Fibroblast of pulmonary artery (primary cell): ENCODE results near the gene EIF4E1B.

Experiments used
- DNase-seq: peaks from one replicate; pipeline ENCODE4 v3.0.0-alpha.2; 2010; ENCODE audit warnings: low read depth
- H3K4me3 ChIP-seq: replicated peaks from 2 replicates; pipeline ENCODE4 v1.5.1; 2011; ENCODE audit warnings: low read depth, mild to moderate bottlenecking, control low read depth, low read length, moderate library complexity
- CTCF ChIP-seq: IDR thresholded peaks from 2 replicates; pipeline ENCODE4 v1.5.1; 2011; ENCODE audit warnings: mild to moderate bottlenecking, control low read depth, low read length, inconsistent platforms; ENCODE audit errors: missing control alignments

The EIF4E1B gene

GRCh38 chr5:176671399-176671798, 40.9 kb downstream of the EIF4E1B start:
- DNase-seq, result no peak
- H3K4me3 ChIP-seq, result no peak overlapping the region
- no peak for TF ChIP-seq CTCF

- DNase-seq, result no peak
- no peak for TF ChIP-seq CTCF
- H3K4me3 ChIP-seq, result no peak overlapping the region
Measured at GRCh38 chr5:176671890-176672747, 41.6 kb downstream of the EIF4E1B start.

- no peak for TF ChIP-seq CTCF
- no peak overlapping the region for H3K4me3 ChIP-seq
- no peak for DNase-seq
Measured at GRCh38 chr5:176673651-176674583, 43.4 kb downstream of the EIF4E1B start.

GRCh38 chr5:176674799-176675198, 44.3 kb downstream of the EIF4E1B start:
- no peak for DNase-seq
- no peak overlapping the region for H3K4me3 ChIP-seq
- TF ChIP-seq CTCF, result no peak

- H3K4me3 ChIP-seq, result no peak overlapping the region
- peak; percentile 29 for DNase-seq
Measured at GRCh38 chr5:176675676-176676360, 45.3 kb downstream of the EIF4E1B start.

More at GRCh38 chr5:176675676-176676360, 45.3 kb downstream of the EIF4E1B start:
- TF ChIP-seq CTCF, result peak; percentile 51
